ENCODE measurements around the gene RDH13.
"Not testable (repeated sequence)": the region's sequence is repeated elsewhere in the genome, so short reads cannot be mapped to it uniquely, and the experiment has no call there.

Gene RDH13

GRCh38 chr19:55068950-55069864, 6.3 kb upstream of the RDH13 start:
- Histone ChIP-seq H3K4me3 (replicated peaks; ENCODE audit: insufficient read depth, low read length) (no peak overlapping the region), H3K27me3 (ENCODE audit: insufficient read depth, poor library complexity, severe bottlenecking) (peaks cover 21% of the 10 kb centered on the region), H3K27ac (replicated peaks) (no peak overlapping the region)
- no peak for DNase-seq (ENCODE audit: low read depth in 1 of 2, low spot score in 1 of 2)
- TF ChIP-seq GABPA (IDR thresholded peaks at IDR 0.05; ENCODE audit: low read depth) (no peak), POLR2AphosphoS5 (IDR thresholded peaks at IDR 0.05; ENCODE audit: low read depth) (no peak), CTCF (IDR thresholded peaks at IDR 0.05; ENCODE audit: insufficient read depth, low read length) (no peak), SPI1 (IDR thresholded peaks at IDR 0.05; ENCODE audit: borderline replicate concordance, low read depth) (no peak), REST (IDR thresholded peaks at IDR 0.05; ENCODE audit: insufficient replicate concordance, low read depth) (no peak)

GRCh38 chr19:55067869-55068268, 4.9 kb upstream of the RDH13 start:
- no peak overlapping the region for H3K27ac ChIP-seq (replicated peaks)
- DNase-seq (ENCODE audit: low read depth in 1 of 2, low spot score in 1 of 2): no peak
- H3K4me3 ChIP-seq (replicated peaks; ENCODE audit: insufficient read depth, low read length): no peak overlapping the region
- TF ChIP-seq POLR2AphosphoS5 (IDR thresholded peaks at IDR 0.05; ENCODE audit: low read depth): no peak
- TF ChIP-seq CTCF (IDR thresholded peaks at IDR 0.05; ENCODE audit: insufficient read depth, low read length): no peak
- no peak for TF ChIP-seq GABPA (IDR thresholded peaks at IDR 0.05; ENCODE audit: low read depth)
- TF ChIP-seq SPI1 (IDR thresholded peaks at IDR 0.05; ENCODE audit: borderline replicate concordance, low read depth): no peak
- no peak for TF ChIP-seq REST (IDR thresholded peaks at IDR 0.05; ENCODE audit: insufficient replicate concordance, low read depth)
- H3K27me3 ChIP-seq (ENCODE audit: insufficient read depth, poor library complexity, severe bottlenecking): peaks cover 21% of the 10 kb centered on the region

- H3K27ac ChIP-seq (replicated peaks): no peak overlapping the region
- TF ChIP-seq CTCF (IDR thresholded peaks at IDR 0.05; ENCODE audit: insufficient read depth, low read length) (no peak), SPI1 (IDR thresholded peaks at IDR 0.05; ENCODE audit: borderline replicate concordance, low read depth) (no peak), REST (IDR thresholded peaks at IDR 0.05; ENCODE audit: insufficient replicate concordance, low read depth) (peak; percentile 93), POLR2AphosphoS5 (IDR thresholded peaks at IDR 0.05; ENCODE audit: low read depth) (no peak), GABPA (IDR thresholded peaks at IDR 0.05; ENCODE audit: low read depth) (no peak)
- H3K27me3 ChIP-seq (ENCODE audit: insufficient read depth, poor library complexity, severe bottlenecking): peaks cover 21% of the 10 kb centered on the region
- DNase-seq (ENCODE audit: low read depth in 1 of 2, low spot score in 1 of 2): no peak
- no peak overlapping the region for H3K4me3 ChIP-seq (replicated peaks; ENCODE audit: insufficient read depth, low read length)
Observed at GRCh38 chr19:55066107-55066709, 3.3 kb upstream of the RDH13 start.

- not testable (repeated sequence) for H3K27ac ChIP-seq (replicated peaks)
- H3K27me3 ChIP-seq (ENCODE audit: insufficient read depth, poor library complexity, severe bottlenecking): peaks cover 17% of the 10 kb centered on the region
Observed at GRCh38 chr19:55065516-55065915, 2.6 kb upstream of the RDH13 start.

More at GRCh38 chr19:55065516-55065915, 2.6 kb upstream of the RDH13 start:
- DNase-seq (ENCODE audit: low read depth in 1 of 2, low spot score in 1 of 2); H3K4me3 ChIP-seq (replicated peaks; ENCODE audit: insufficient read depth, low read length): not testable (repeated sequence)

Measured in HL-60 (cell line).